Smooth muscle cell (in vitro differentiated cells): ENCODE data around the gene GRB7. TPM values are rescaled to one million over a fixed set of nuclear protein-coding genes. Genes with fewer than 3 reads are reported as not detected.
A peak's percentile ranks its signal among the peaks of the same experiment; 100 is the strongest.

Experiments
- DNase-seq: peaks from one replicate; lab custom pipeline; 2025; ENCODE audit not compliant: unreplicated experiment; lab: John Stamatoyannopoulos, UW
- H2AFZ ChIP-seq: fragments of 200-600 bp; sonication (generic); 2 replicates; pipeline ENCODE4 v1.6.0; 2016; ENCODE audit warnings: antibody characterized with exemption, low read depth, mild to moderate bottlenecking
- H3F3A ChIP-seq: fragments of 200-600 bp; sonication (generic); 2 replicates; pipeline ENCODE4 v1.6.0; 2017; ENCODE audit warnings: antibody characterized with exemption, low read depth
- H3K27ac ChIP-seq: fragments of 200-600 bp; sonication (generic); 2 replicates; pipeline ENCODE4 v1.5.1; 2016; ENCODE audit warnings: low read depth, mild to moderate bottlenecking
- H3K27me3 ChIP-seq: fragments of 200-600 bp; sonication (generic); 2 replicates; pipeline ENCODE4 v1.6.1; 2016; ENCODE audit warnings: low read depth, mild to moderate bottlenecking
- H3K36me3 ChIP-seq: fragments of 200-600 bp; sonication (generic); 2 replicates; pipeline ENCODE4 v1.5.1; 2016; ENCODE audit warnings: low read depth
- H3K4me1 ChIP-seq: fragments of 200-600 bp; sonication (generic); 2 replicates; pipeline ENCODE4 v1.5.1; 2016; ENCODE audit warnings: low read depth
- H3K4me2 ChIP-seq: fragments of 200-600 bp; sonication (generic); 2 replicates; pipeline ENCODE4 v1.6.0; 2016; ENCODE audit warnings: mild to moderate bottlenecking
- H3K4me3 ChIP-seq: fragments of 200-600 bp; sonication (generic); 2 replicates; pipeline ENCODE4 v1.5.1; 2016; ENCODE audit warnings: mild to moderate bottlenecking
- H3K79me2 ChIP-seq: fragments of 200-600 bp; sonication (generic); 2 replicates; pipeline ENCODE4 v1.6.0; 2016; ENCODE audit warnings: low read depth, mild to moderate bottlenecking
- H3K9ac ChIP-seq: fragments of 200-600 bp; sonication (generic); 2 replicates; pipeline ENCODE4 v1.6.0; 2016; ENCODE audit warnings: low read depth
- H3K9me3 ChIP-seq: fragments of 200-600 bp; sonication (generic); replicated peaks from 2 replicates; pipeline ENCODE4 v1.5.1; 2016; ENCODE audit warnings: low read depth
- H4K20me1 ChIP-seq: fragments of 200-600 bp; sonication (generic); 2 replicates; pipeline ENCODE4 v1.6.0; 2016; ENCODE audit warnings: low read depth
- WGBS: methylation state at CpG from one replicate; pipeline ENCODE4 v1.1.7; 2016; ENCODE audit warnings: low lambda C conversion rate; 5-methylcytosine and 5-hydroxymethylcytosine counted together
- polyA plus RNA-seq: library from polyadenylated mRNA; unstranded; fragments of >200 nt; fragmentation: Nextera tagmentation; extraction: Ambion mirVana; gene quantifications from 2 replicates; pipeline ENCODE4 v1.2.1, GENCODE V29; 2016
- total RNA-seq: library from RNA; depleted of rRNA; stranded (reverse); fragments of >200 nt; gene quantifications from 2 replicates; pipeline ENCODE4 v1.2.3, GENCODE V29; 2014
- TF ChIP-seq, protein P1 (sequence below): fragments of 200-600 bp; sonication (generic); IDR thresholded peaks from 2 replicates; pipeline ENCODE4 v1.5.1; 2017; ENCODE audit warnings: borderline replicate concordance, mild to moderate bottlenecking, antibody characterized with exemption; ENCODE audit not compliant: insufficient read depth, poor library complexity, severe bottlenecking

GRB7 gene
- total and polyA plus RNA-seq, 2 experiments from 2014 or later = 2.7 to 4.1 TPM

DNA sequence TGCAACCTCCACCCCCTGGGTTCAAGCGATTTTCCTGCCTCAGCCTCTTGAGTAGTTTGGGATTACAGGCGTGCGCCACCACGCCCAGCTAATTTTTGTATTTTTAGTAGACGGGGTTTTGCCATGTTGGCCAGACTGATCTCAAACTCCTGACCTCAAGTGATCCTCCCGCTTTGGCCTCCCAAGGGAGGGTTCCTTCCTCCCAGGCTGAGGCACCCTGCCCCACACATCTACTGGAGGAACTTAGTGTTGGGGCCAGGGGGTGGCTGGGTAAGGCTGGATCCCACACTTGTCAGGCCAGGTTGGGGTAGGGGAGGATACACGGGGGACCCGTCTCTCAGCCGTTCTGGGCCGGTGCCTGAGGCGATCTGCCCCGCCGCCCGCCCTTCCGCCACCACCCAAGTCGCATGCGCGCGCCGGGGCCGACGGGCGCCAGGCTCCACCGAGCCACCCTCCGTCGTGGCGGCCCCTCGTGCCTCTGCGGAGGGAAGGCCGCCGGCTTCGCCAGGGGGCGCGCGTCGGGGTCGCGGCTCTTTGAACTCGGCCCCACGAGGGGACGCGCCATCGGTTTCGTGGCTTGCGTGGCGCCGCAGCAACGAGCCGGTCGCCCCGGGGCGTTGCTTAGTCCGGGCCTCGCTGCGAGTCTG is 15.9 kb downstream of the GRB7 start:
- no peaks in the 10 kb centered on the region for H3K27me3 ChIP-seq
- peaks cover 13% of the 10 kb centered on the region for H3K4me1 ChIP-seq
- H3K79me2 ChIP-seq = no peaks in the 10 kb centered on the region
- DNase-seq = no peak
- H2AFZ ChIP-seq = peak overlapping the region; percentile 95
- TF ChIP-seq, protein P1, sequence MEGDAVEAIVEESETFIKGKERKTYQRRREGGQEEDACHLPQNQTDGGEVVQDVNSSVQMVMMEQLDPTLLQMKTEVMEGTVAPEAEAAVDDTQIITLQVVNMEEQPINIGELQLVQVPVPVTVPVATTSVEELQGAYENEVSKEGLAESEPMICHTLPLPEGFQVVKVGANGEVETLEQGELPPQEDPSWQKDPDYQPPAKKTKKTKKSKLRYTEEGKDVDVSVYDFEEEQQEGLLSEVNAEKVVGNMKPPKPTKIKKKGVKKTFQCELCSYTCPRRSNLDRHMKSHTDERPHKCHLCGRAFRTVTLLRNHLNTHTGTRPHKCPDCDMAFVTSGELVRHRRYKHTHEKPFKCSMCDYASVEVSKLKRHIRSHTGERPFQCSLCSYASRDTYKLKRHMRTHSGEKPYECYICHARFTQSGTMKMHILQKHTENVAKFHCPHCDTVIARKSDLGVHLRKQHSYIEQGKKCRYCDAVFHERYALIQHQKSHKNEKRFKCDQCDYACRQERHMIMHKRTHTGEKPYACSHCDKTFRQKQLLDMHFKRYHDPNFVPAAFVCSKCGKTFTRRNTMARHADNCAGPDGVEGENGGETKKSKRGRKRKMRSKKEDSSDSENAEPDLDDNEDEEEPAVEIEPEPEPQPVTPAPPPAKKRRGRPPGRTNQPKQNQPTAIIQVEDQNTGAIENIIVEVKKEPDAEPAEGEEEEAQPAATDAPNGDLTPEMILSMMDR = no peak
- H3K27ac ChIP-seq = peak overlapping the region; percentile 94
- H3F3A ChIP-seq = peaks cover 15% of the 10 kb centered on the region
- peak overlapping the region; percentile 50 for H3K9ac ChIP-seq
- 14% methylated on average over 39 of the region's 55 CpGs for WGBS
- no peaks in the 10 kb centered on the region for H4K20me1 ChIP-seq
- H3K4me3 ChIP-seq = peak overlapping the region; percentile 53
- H3K36me3 ChIP-seq = no peaks in the 10 kb centered on the region
- H3K9me3 ChIP-seq = no peaks in the 10 kb centered on the region
- peak overlapping the region; percentile 91 for H3K4me2 ChIP-seq

DNA sequence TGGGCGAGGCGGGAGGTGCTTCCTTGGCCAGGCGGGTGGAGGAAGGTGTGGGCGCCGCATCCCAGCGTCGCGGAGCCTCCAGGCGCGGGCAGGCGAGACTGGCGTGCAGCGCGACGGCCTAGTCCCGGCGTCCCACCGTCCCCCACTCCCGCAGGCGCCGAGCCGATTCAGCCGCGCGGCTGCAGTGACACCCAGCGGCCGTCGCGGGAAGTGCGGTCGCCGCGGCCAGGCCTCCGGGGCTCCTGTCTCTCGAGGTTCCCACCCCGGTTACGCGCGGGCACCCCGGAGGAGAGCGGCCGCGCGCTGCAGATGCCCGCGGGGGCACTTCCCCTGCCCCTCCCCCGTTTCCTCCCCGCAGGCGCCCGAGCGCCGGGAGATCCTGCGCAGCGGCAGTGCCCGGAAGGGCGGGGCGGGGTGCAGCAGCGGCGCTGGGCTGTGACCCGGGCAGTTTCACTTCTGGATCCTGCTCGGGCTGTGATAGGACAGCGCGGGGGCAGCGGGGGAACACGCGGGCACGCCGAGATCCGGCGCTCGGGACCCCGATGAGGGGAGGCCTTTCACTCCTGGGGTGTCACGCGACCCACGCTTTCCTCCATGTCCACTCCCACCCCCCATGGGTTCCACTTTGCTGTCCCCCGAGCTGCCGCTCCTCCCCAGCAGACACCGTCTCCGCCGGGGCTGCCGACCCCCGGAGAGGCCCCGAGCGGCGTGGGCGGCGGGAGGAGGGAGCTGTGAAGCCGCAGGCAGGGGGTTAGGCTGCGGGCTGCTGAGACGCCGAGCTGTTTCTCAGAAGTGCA is 16.6 kb downstream of the GRB7 start:
- Histone ChIP-seq H3K27ac (peak overlapping the region; percentile 94), H3K9ac (peak overlapping the region; percentile 81), H2AFZ (peak overlapping the region; percentile 95), H4K20me1 (no peaks in the 10 kb centered on the region), H3K4me1 (peaks cover 13% of the 10 kb centered on the region), H3K36me3 (no peaks in the 10 kb centered on the region), H3K79me2 (no peaks in the 10 kb centered on the region), H3K27me3 (no peaks in the 10 kb centered on the region), H3F3A (peaks cover 15% of the 10 kb centered on the region), H3K4me3 (peak overlapping the region; percentile 53), H3K9me3 (no peaks in the 10 kb centered on the region), H3K4me2 (peak overlapping the region; percentile 91)
- 1% methylated on average over 67 of the region's 91 CpGs for WGBS
- TF ChIP-seq, protein P1 = peak; percentile 85
- peak; percentile 82 for DNase-seq

DNA sequence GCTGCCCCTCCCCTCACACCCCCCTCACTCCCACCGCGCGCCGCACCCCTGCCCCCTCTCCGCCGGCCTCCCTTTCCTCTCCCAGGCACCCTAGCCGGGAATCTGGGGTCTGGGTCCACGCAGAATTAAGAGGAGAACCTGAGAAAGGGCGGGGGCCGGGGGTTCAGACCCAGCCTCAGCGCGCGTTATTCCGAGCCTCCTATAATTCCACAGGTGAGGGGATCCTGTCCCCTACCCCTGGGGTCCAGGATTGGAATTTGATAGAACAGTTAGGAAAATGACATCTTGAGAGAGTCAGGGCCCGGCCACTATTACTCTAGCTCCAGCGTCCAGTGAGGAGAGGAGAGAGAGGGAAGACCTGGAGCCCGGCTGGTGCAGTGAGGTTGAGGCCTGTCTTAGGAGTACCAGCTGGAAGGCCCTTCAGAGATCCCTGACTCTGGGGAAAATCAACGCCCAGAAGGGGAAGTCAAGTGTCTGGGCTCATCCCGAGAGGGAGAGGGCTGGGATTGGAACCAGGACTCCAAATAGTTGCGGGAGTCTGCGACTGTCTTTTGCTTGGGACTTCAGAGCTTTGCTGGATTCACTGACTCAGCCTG is 17.3 kb downstream of the GRB7 start:
- H3K9ac ChIP-seq = peak overlapping the region; percentile 81
- no peak for DNase-seq
- peak overlapping the region; percentile 53 for H3K4me3 ChIP-seq
- no peak overlapping the region for H2AFZ ChIP-seq
- peaks cover 13% of the 10 kb centered on the region for H3K4me1 ChIP-seq
- H3K27me3 ChIP-seq = no peaks in the 10 kb centered on the region
- peak overlapping the region; percentile 91 for H3K4me2 ChIP-seq
- H3F3A ChIP-seq = peaks cover 15% of the 10 kb centered on the region
- H3K36me3 ChIP-seq = no peaks in the 10 kb centered on the region
- H3K27ac ChIP-seq = peak overlapping the region; percentile 94
- H3K9me3 ChIP-seq = no peaks in the 10 kb centered on the region
- no peaks in the 10 kb centered on the region for H4K20me1 ChIP-seq
- TF ChIP-seq, protein P1 = no peak
- no peaks in the 10 kb centered on the region for H3K79me2 ChIP-seq
- WGBS = 32% methylated on average over 17 of the region's 21 CpGs
